Measurements from ENCODE around the gene CHCHD6.

Gene CHCHD6

GRCh38 chr3:126985132-126985985 is 281.3 kb downstream of the CHCHD6 start:
- DNase-seq: no peak

GRCh38 chr3:126986001-126986400 is 282.0 kb downstream of the CHCHD6 start:
- DNase-seq: peak; percentile 10

GRCh38 chr3:126987129-126987528 is 283.1 kb downstream of the CHCHD6 start:
- DNase-seq: no peak

GRCh38 chr3:126987596-126987995 is 283.6 kb downstream of the CHCHD6 start:
- no peak for DNase-seq

- no peak for DNase-seq
Observed at GRCh38 chr3:126988451-126989021, 284.5 kb downstream of the CHCHD6 start.

- no peak for DNase-seq
Observed at GRCh38 chr3:126989316-126990023, 285.4 kb downstream of the CHCHD6 start.

- no peak for DNase-seq
Observed at GRCh38 chr3:126990024-126990700, 286.1 kb downstream of the CHCHD6 start.

- no peak for DNase-seq
Observed at GRCh38 chr3:126990890-126991289, 286.9 kb downstream of the CHCHD6 start.

GRCh38 chr3:126991366-126992200 is 287.5 kb downstream of the CHCHD6 start:
- no peak for DNase-seq

- no peak for DNase-seq
Observed at GRCh38 chr3:126992216-126992615, 288.2 kb downstream of the CHCHD6 start.

GRCh38 chr3:126992776-126993175 is 288.7 kb downstream of the CHCHD6 start:
- no peak for DNase-seq

GRCh38 chr3:126993436-126993835 is 289.4 kb downstream of the CHCHD6 start:
- no peak for DNase-seq

- DNase-seq: no peak
Observed at GRCh38 chr3:126994661-126995245, 290.7 kb downstream of the CHCHD6 start.

- DNase-seq: no peak
Observed at GRCh38 chr3:126995254-126995780, 291.3 kb downstream of the CHCHD6 start.

GRCh38 chr3:126995926-126996512 is 292.0 kb downstream of the CHCHD6 start:
- no peak for DNase-seq

GRCh38 chr3:126996905-126997304 is 292.9 kb downstream of the CHCHD6 start:
- DNase-seq: peak; percentile 23

- no peak for DNase-seq
Observed at GRCh38 chr3:126997455-126998038, 293.5 kb downstream of the CHCHD6 start.

- DNase-seq: no peak
Observed at GRCh38 chr3:126998320-126998719, 294.3 kb downstream of the CHCHD6 start.

- DNase-seq: no peak
Observed at GRCh38 chr3:126998728-126999127, 294.7 kb downstream of the CHCHD6 start.

- no peak for DNase-seq
Observed at GRCh38 chr3:126999383-126999782, 295.3 kb downstream of the CHCHD6 start.

- no peak for DNase-seq
Observed at GRCh38 chr3:127000119-127000518, 296.1 kb downstream of the CHCHD6 start.
